ENCODE measurements around the gene APOL1.

- TF ChIP-seq EZH2phosphoT487 (IDR thresholded peaks at IDR 0.05; ENCODE audit: borderline replicate concordance), result no peak
- TF ChIP-seq EZH2 (IDR thresholded peaks at IDR 0.05), result no peak
- no peak for TF ChIP-seq ELF1 (IDR thresholded peaks at IDR 0.05; ENCODE audit: borderline replicate concordance, low read depth)
- no peak for TF ChIP-seq CTCF (IDR thresholded peaks at IDR 0.05 in 2 of 3, conservative IDR thresholded peaks at IDR 0.05 in 1 of 3; ENCODE audit: borderline replicate concordance in 1 of 3, insufficient read depth in 1 of 3, low read depth in 2 of 3, low read length in 2 of 3)
- TF ChIP-seq MAX (IDR thresholded peaks at IDR 0.05), result no peak
- TF ChIP-seq SP1 (IDR thresholded peaks at IDR 0.05; ENCODE audit: low read depth), result no peak
- TF ChIP-seq JUND (IDR thresholded peaks at IDR 0.05), result no peak
- TF ChIP-seq POLR2A (IDR thresholded peaks at IDR 0.05; ENCODE audit: borderline replicate concordance, extremely low read depth, insufficient read depth, insufficient read length), result no peak
- TF ChIP-seq RAD21 (IDR thresholded peaks at IDR 0.05; ENCODE audit: low read depth), result no peak
- TF ChIP-seq POLR2AphosphoS5 (IDR thresholded peaks at IDR 0.05; ENCODE audit: low read depth, low read length), result no peak
- no peak for TF ChIP-seq YY1 (IDR thresholded peaks at IDR 0.05; ENCODE audit: extremely low read depth, insufficient replicate concordance, low read depth, low read length)
- TF ChIP-seq SRF (IDR thresholded peaks at IDR 0.05; ENCODE audit: low read depth), result no peak
Measured at GRCh38 chr22:36284171-36284571, 31.2 kb downstream of the APOL1 start.

Data from HCT116 (cell line).